WTC11 (cell line): ENCODE results near the gene LAGE3.

Experiments
- CTCF ChIP-seq: fragments of 200-600 bp; IDR thresholded peaks from 2 replicates; pipeline ENCODE4 v1.8.0; 2022; ENCODE audit warnings: antibody characterized with exemption
- JUN ChIP-seq: sonication (generic); formaldehyde crosslinking; IDR thresholded peaks from 2 replicates; pipeline ENCODE4 v1.8.0; 2023; ENCODE audit warnings: mild to moderate bottlenecking, missing genetic modification reagents
- TEAD4 ChIP-seq: sonication (generic); formaldehyde crosslinking; IDR thresholded peaks from 2 replicates; pipeline ENCODE4 v1.8.0; 2022; ENCODE audit warnings: mild to moderate bottlenecking, missing genetic modification reagents
- USF2 ChIP-seq: sonication (generic); formaldehyde crosslinking; IDR thresholded peaks from 2 replicates; pipeline ENCODE4 v1.8.1; 2023; ENCODE audit warnings: mild to moderate bottlenecking, missing genetic modification reagents, moderate library complexity
- ZNF121 ChIP-seq: sonication (generic); formaldehyde crosslinking; IDR thresholded peaks from 2 replicates; pipeline ENCODE4 v1.8.0; 2023; ENCODE audit warnings: missing genetic modification reagents

GRCh38 chrX:154466907-154467306 is 12.2 kb downstream of the LAGE3 start:
- TF ChIP-seq JUN (no peak), CTCF (no peak), ZNF121 (no peak), TEAD4 (CRISPR knock-in tag) (no peak), USF2 (CRISPR knock-in tag) (no peak)
